GF-D8 (cell line): Measurements from ENCODE around the gene GSK3B.
A peak's percentile ranks its signal among the peaks of the same experiment; 100 is the strongest.

ENCODE experiments used
- DNase-seq: peaks from one replicate; lab custom pipeline; 2025; lab: John Stamatoyannopoulos, UW

GSK3B gene

GRCh38 chr3:119779731-119780383, 314.4 kb downstream of the GSK3B start:
- DNase-seq: peak; percentile 40

GRCh38 chr3:119778811-119779210, 315.4 kb downstream of the GSK3B start:
- DNase-seq: no peak

- DNase-seq: no peak
Observed at GRCh38 chr3:119778176-119778575, 316.1 kb downstream of the GSK3B start.

DNA sequence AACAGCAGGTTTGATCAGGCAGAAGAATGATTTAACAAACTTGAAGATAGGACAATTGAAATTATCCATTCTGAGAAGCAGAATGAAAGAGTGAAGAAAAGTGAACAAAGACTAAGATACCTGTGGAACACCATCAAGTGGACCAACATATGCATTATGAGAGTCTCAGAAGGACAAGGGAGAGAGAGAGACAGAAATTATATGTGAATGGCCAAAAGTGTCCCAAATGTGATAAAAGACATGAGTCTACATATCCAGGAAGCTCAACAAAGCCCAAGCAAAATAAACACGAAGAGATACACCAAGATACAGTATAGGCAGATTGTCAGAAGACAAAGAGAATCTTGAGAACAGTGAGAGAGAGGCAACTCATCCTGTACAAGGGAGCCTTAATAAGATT, 317.9 kb downstream of the GSK3B start:
- DNase-seq: no peak

- DNase-seq: no peak
Observed at GRCh38 chr3:119774444-119774843, 319.8 kb downstream of the GSK3B start.
